GM19240 (cell line): ENCODE measurements around the gene TMUB1.

Source experiments
- DNase-seq: peaks from one replicate; pipeline ENCODE4 v3.0.0; 2011; ENCODE audit warnings: low spot score; ENCODE audit not compliant: insufficient read length

Gene TMUB1

GRCh38 chr7:151034312-151035025 lies 48.8 kb downstream of the TMUB1 start:
- DNase-seq: no peak

GRCh38 chr7:151033864-151034249 lies 49.4 kb downstream of the TMUB1 start:
- no peak for DNase-seq

- DNase-seq: no peak
Observed at GRCh38 chr7:151032936-151033863, 50.1 kb downstream of the TMUB1 start.
